GM23338 (cell line): Measurements from ENCODE around the gene FOXP1. TPM values are rescaled to one million over a fixed set of nuclear protein-coding genes. Genes with fewer than 3 reads are reported as not detected.

Source experiments
- ATAC-seq: fragments of 200-7000 bp; cut with Tn5 transposase; 3 replicates; pipeline ENCODE4 v1.9.1; 2020
- DNase-seq: peaks from one replicate; pipeline ENCODE4 v3.0.0-alpha.2; 2015; ENCODE audit warnings: low spot score
- H2AFZ ChIP-seq: fragments of 200-600 bp; sonication (generic); 2 replicates; pipeline ENCODE4 v1.8.0; 2016; ENCODE audit warnings: antibody characterized with exemption, mild to moderate bottlenecking, moderate library complexity
- H3F3A ChIP-seq: fragments of 200-600 bp; sonication (generic); replicated peaks from 2 replicates; pipeline ENCODE4 v1.8.0; 2017; ENCODE audit warnings: antibody characterized with exemption, mixed run types, low read depth
- H3K27ac ChIP-seq: fragments of 200-600 bp; sonication (generic); 2 replicates; pipeline ENCODE4 v1.6.1; 2016; ENCODE audit warnings: low read depth
- H3K27me3 ChIP-seq: fragments of 200-600 bp; sonication (generic); 2 replicates; pipeline ENCODE4 v1.8.0; 2016; ENCODE audit warnings: mild to moderate bottlenecking, mixed run types, moderate library complexity; ENCODE audit not compliant: insufficient read depth
- H3K36me3 ChIP-seq: fragments of 200-600 bp; sonication (generic); 2 replicates; pipeline ENCODE4 v1.8.0; 2016; ENCODE audit warnings: mild to moderate bottlenecking; ENCODE audit not compliant: insufficient read depth
- H3K4me1 ChIP-seq: fragments of 200-600 bp; sonication (generic); 2 replicates; pipeline ENCODE4 v1.8.0; 2016; ENCODE audit warnings: mild to moderate bottlenecking, moderate library complexity; ENCODE audit not compliant: insufficient read depth
- H3K4me2 ChIP-seq: fragments of 200-600 bp; sonication (generic); 2 replicates; pipeline ENCODE4 v1.7.1; 2017; ENCODE audit warnings: mixed run types
- H3K4me3 ChIP-seq: fragments of 200-600 bp; sonication (generic); 2 replicates; pipeline ENCODE4 v1.6.1; 2016; ENCODE audit warnings: mixed run types
- H3K79me2 ChIP-seq: fragments of 200-600 bp; sonication (generic); replicated peaks from 2 replicates; pipeline ENCODE4 v1.8.0; 2017; ENCODE audit warnings: mild to moderate bottlenecking; ENCODE audit not compliant: insufficient read depth
- H3K9me2 ChIP-seq: fragments of 200-600 bp; sonication (generic); 2 replicates; pipeline ENCODE4 v1.8.0; 2017; ENCODE audit not compliant: insufficient read depth
- H4K20me1 ChIP-seq: fragments of 200-600 bp; sonication (generic); replicated peaks from 2 replicates; pipeline ENCODE4 v1.8.0; 2017; ENCODE audit warnings: mild to moderate bottlenecking; ENCODE audit not compliant: insufficient read depth
- H3K27ac Mint-ChIP-seq: 2 replicates; pipeline ENCODE4 v1.8.0; 2020; ENCODE audit warnings: inconsistent platforms, mild to moderate bottlenecking, moderate library complexity, mixed read lengths
- H3K27me3 Mint-ChIP-seq: 3 replicates; pipeline ENCODE4 v1.8.0; 2022; ENCODE audit warnings: low read depth, mild to moderate bottlenecking, moderate library complexity, mixed read lengths, inconsistent platforms; ENCODE audit not compliant: insufficient read depth, poor library complexity
- H3K36me3 Mint-ChIP-seq: 3 replicates; pipeline ENCODE4 v1.8.0; 2021; ENCODE audit warnings: low read depth, mild to moderate bottlenecking, inconsistent platforms, moderate library complexity, mixed read lengths
- H3K4me1 Mint-ChIP-seq: 3 replicates; pipeline ENCODE4 v1.8.0; 2020; ENCODE audit warnings: mild to moderate bottlenecking, inconsistent platforms, mixed read lengths
- H3K4me3 Mint-ChIP-seq: 3 replicates; pipeline ENCODE4 v1.8.0; 2021; ENCODE audit warnings: moderate library complexity, mild to moderate bottlenecking, inconsistent platforms, mixed read lengths
- H3K9me3 Mint-ChIP-seq: 3 replicates; pipeline ENCODE4 v1.8.0; 2020; ENCODE audit warnings: moderate library complexity, mild to moderate bottlenecking, inconsistent platforms, mixed read lengths
- CREB1 ChIP-seq: fragments of 250-450 bp; sonication (Bioruptor Pico); IDR thresholded peaks from 2 replicates; pipeline ENCODE4 v1.5.0; 2020; ENCODE audit warnings: low read depth, mild to moderate bottlenecking, moderate library complexity
- CTCF ChIP-seq, 2 experiments: fragments of 200-600 bp in 1 of 2; sonication (generic) in 1 of 2; conservative IDR thresholded peaks; 2 replicates each; pipeline versions ENCODE4 v1.5.1 to v1.6.1; 2016 to 2017; ENCODE audit warnings: antibody characterized with exemption in 2 of 2, low read depth in 2 of 2, mild to moderate bottlenecking in 2 of 2, moderate library complexity in 1 of 2
- ETS1 ChIP-seq: IDR thresholded peaks from 2 replicates; pipeline ENCODE4 v1.6.1; 2016; ENCODE audit warnings: antibody characterized with exemption
- EZH2 ChIP-seq: fragments of 200-600 bp; sonication (generic); IDR thresholded peaks from one replicate; pipeline ENCODE4 v1.8.0; 2017; ENCODE audit warnings: antibody characterized with exemption, mild to moderate bottlenecking, low read depth; ENCODE audit not compliant: unreplicated experiment
- NANOG ChIP-seq: IDR thresholded peaks from 2 replicates; pipeline ENCODE4 v1.6.1; 2016; ENCODE audit warnings: antibody characterized with exemption, borderline replicate concordance
- POLR2AphosphoS5 ChIP-seq: IDR thresholded peaks from 2 replicates; pipeline ENCODE4 v1.6.1; 2016; ENCODE audit warnings: antibody characterized with exemption, low read depth
- STAT1 ChIP-seq: IDR thresholded peaks from one replicate; pipeline ENCODE4 v1.6.1; 2016; ENCODE audit warnings: antibody characterized with exemption; ENCODE audit not compliant: unreplicated experiment
- ZNF331 ChIP-seq: fragments of 250-450 bp; sonication (Bioruptor Pico); IDR thresholded peaks from 2 replicates; pipeline ENCODE4 v1.5.0; 2020; ENCODE audit warnings: low read depth, mild to moderate bottlenecking, moderate library complexity
- ZNF462 ChIP-seq: fragments of 250-450 bp; sonication (Bioruptor Pico); IDR thresholded peaks from 2 replicates; pipeline ENCODE4 v1.5.0; 2020; ENCODE audit warnings: mild to moderate bottlenecking, moderate library complexity
- polyA plus RNA-seq: library from polyadenylated mRNA; unstranded; fragments of >200 nt; fragmentation: Nextera tagmentation; extraction: Ambion mirVana; gene quantifications from 2 replicates; pipeline ENCODE4 v1.2.1, GENCODE V29; 2016
- total RNA-seq: library from RNA; depleted of rRNA; stranded (reverse); fragments of >200 nt; shearing (Covaris generic); gene quantifications from 2 replicates; pipeline ENCODE4 v1.2.3, GENCODE V29; 2014

Gene FOXP1
- total and polyA plus RNA-seq, 2 experiments from 2014 or later, result 32.9 to 35.5 TPM

- TF ChIP-seq CREB1 (CRISPR knock-in tag) (no peak), NANOG (no peak), ZNF331 (CRISPR knock-in tag) (no peak), ETS1 (no peak)
These were observed 351.8 kb downstream of the FOXP1 start (continued) for GRCh38 chr3:71231680-71232079.

- no peak for DNase-seq
- Histone ChIP-seq H3K4me2 (peak overlapping the region; percentile 35), H2AFZ (no peak overlapping the region), H3K4me1 (peaks cover 30% of the 10 kb centered on the region), H4K20me1 (no peaks in the 10 kb centered on the region), H3K4me3 (no peak overlapping the region), H3K9me2 (no peaks in the 10 kb centered on the region), H3K27me3 (no peaks in the 10 kb centered on the region), H3K27ac (no peak overlapping the region), H3K36me3 (no peaks in the 10 kb centered on the region), H3F3A (no peaks in the 10 kb centered on the region), H3K79me2 (peaks cover 4% of the 10 kb centered on the region; the same call in 1 of the 2 replicates)
- Mint-ChIP-seq H3K4me1 (peaks cover 60% of the 10 kb centered on the region), H3K9me3 (no peaks in the 10 kb centered on the region; the same call in 2 of the 3 replicates), H3K27ac (0 out of 2 replicates have a peak overlapping the region, but pooled peaks have one; percentile 35), H3K4me3 (no peak overlapping the region), H3K36me3 (peaks cover 3% of the 10 kb centered on the region; the same call in 1 of the 3 replicates), H3K27me3 (peaks cover 4% of the 10 kb centered on the region)
- ATAC-seq, result peak; percentile 55
- TF ChIP-seq ETS1 (no peak), STAT1 (no peak), ZNF331 (CRISPR knock-in tag) (no peak), NANOG (no peak), EZH2 (no peak), ZNF462 (CRISPR knock-in tag) (no peak), CTCF (conservative IDR thresholded peaks at IDR 0.05; ENCODE audit: low read depth in 2 of 2) (no peak), POLR2AphosphoS5 (no peak)
These were observed 353.4 kb downstream of the FOXP1 start for GRCh38 chr3:71229905-71230657.
